Hematopoietic multipotent progenitor cell treated with erythropoietin and hydrocortisone succinate and interleukin-3 and kit ligand, for 15 days (in vitro differentiated cells): Measurements from ENCODE around the gene NTHL1.

Experiments used
- DNase-seq: peaks from one replicate; pipeline ENCODE4 v3.0.0-alpha.2; 2015; ENCODE audit warnings: low spot score

NTHL1 gene

DNA sequence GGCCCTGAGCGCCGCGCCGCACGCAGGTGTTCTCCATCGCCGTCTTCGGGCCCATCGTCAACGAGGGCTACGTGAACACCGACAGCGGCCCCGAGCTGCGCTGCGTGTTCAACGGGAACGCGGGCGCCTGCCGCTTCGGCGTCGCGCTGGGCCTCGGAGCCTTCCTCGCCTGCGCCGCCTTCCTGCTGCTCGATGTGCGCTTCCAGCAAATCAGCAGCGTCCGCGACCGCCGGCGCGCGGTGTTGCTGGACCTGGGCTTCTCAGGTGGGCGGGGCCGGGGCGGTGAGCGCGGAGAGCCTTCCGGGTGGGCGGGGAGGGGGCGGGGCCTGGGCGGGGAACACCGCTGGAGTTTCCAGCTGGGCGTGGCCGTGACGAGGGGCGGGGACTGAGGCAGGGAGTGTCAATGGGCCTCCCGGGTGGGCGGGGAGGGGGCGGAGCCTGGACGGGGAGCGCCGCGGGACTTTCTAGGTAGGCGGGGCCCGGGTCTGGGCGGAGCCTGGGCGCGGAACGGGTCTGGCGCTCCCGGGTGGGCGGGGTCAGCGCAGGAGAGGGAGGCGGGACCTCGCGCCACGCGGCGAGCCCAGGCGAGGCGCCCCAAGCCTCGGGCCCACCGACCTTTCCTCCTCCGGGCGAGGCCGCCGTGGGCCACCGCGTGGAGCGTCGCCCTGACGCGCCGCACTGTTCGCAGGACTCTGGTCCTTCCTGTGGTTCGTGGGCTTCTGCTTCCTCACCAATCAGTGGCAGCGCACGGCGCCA is 55.5 kb downstream of the NTHL1 start:
- peak; percentile 96 for DNase-seq

DNA sequence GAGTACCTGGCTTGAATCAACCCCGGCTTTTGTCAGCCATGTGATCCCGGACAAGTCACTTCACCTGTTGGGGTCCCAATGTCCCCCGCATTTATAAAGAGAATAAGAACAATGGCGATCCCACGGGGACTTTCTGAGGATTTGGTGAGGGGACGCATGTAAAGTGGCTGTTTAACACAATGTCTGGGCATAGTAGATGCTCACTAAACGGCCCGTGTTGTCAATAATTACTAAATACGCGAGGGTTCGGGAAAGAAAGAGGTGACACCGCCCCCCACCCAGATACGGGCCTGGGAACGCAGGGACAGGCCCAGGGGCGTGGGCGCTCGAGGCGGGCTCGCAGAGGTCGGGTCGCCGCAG is 56.1 kb downstream of the NTHL1 start:
- DNase-seq, result no peak

DNA sequence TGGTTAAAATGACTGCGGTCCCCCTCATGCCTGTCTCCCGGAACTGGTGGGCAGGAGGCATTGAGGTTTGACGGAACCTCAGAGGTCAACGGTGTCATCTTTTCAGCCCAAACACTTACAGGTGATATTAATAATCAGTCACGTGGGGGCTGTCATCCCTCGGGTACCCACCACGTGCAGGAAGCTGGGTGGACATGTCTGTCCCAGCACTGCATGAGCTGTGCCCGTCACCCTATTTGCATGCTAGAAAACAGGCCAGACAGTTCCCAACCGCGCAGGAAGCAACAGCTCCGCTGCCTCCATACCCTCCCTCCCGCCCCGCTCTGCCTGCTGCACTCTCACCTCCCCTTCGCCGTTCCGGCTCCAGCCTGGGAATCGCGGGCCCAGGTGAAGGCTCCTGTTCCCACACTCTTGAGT is 56.5 kb downstream of the NTHL1 start:
- DNase-seq, result no peak

DNA sequence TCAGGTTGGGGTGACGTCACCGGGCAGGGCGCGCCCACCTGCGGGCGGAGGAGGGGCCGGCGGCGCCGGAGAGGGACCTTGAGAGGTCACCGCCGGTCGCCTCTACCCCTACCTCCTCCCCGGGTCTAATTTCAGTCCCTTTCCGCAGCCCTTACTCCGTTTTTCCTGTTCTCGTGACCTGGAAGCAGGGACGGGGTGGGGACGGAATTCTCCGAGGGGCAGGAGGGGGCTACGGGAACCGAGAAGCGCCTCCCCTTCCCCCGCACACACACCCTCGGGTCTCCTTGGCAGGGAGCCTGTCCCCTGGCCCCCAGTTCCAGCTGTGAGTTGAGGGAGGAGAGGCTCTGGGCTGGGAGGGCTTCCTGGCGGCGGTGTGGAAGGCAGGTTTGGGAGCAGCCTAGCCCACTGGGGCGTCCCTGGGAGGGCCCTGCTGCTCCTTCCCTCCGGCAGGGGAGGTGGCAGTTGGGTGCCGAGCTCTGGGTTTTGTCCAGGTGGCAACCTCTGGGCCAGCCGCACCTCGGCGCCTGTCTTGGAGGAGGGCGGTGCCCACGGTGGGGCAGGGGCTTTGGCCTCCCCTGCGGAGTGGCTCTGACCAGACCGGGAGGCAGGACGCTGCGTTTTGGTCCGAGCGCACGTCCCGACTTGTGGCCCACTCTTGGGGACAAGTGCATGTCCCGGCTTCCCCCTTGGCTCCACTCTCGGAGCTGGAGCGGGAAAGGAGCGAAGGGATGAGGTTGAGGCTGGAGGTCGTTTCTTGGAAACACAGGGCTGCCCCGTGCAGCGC is 57.1 kb downstream of the NTHL1 start:
- DNase-seq, result no peak

DNA sequence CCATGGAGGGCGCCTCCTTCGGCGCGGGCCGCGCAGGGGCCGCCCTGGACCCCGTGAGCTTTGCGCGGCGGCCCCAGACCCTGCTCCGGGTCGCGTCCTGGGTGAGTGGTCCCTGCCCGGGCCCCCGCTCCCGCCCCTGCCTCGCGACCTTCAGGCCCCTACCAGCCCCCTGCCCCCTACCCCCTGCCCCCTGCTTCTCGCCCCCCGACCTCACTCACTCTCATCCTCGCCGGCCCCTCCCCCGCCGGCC is 57.6 kb downstream of the NTHL1 start:
- no peak for DNase-seq
